ENCODE results near the gene BOC. TPM values are rescaled to one million over a fixed set of nuclear protein-coding genes. Genes with fewer than 3 reads are reported as not detected.

BOC gene
- total RNA-seq, 2 experiments from 2014 or later = 0.44 TPM; not detected in 1

GRCh38 chr3:113247675-113248458 is 36.5 kb downstream of the BOC start:
- DNase-seq = no peak
- H3K27me3 Mint-ChIP-seq = peaks cover 4% of the 10 kb centered on the region
- H3K4me3 Mint-ChIP-seq = no peak overlapping the region
- H3K4me1 Mint-ChIP-seq = peaks cover 5% of the 10 kb centered on the region
- no peaks in the 10 kb centered on the region for H3K9me3 Mint-ChIP-seq
- no peak overlapping the region for H3K27ac Mint-ChIP-seq
- no peaks in the 10 kb centered on the region for H3K36me3 Mint-ChIP-seq

DNA sequence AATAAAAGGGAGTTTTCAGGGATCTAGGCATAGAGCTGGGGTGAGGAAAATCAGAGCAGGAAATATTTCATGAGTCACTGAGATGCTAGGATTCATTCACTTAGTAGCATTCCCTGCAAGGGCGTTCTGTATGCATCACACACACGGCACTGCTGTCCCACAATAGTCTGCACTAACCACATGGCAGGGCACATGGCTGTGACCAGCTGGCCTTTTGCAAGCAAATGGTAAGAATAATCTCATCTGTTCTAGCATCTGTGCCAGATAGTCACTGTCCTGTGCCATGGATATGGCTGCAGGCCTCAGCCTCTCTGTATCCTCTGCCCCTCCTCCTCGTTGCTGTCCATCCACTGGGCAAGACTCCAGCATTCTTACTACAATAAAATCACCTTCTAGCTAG is 37.8 kb downstream of the BOC start:
- H3K36me3 Mint-ChIP-seq = no peaks in the 10 kb centered on the region
- no peaks in the 10 kb centered on the region for H3K9me3 Mint-ChIP-seq
- no peaks in the 10 kb centered on the region for H3K27me3 Mint-ChIP-seq
- H3K4me3 Mint-ChIP-seq = no peak overlapping the region
- H3K4me1 Mint-ChIP-seq = peaks cover 4% of the 10 kb centered on the region
- H3K27ac Mint-ChIP-seq = no peak overlapping the region
- no peak for DNase-seq

- peaks cover 4% of the 10 kb centered on the region for H3K4me1 Mint-ChIP-seq
- no peak overlapping the region for H3K4me3 Mint-ChIP-seq
- no peaks in the 10 kb centered on the region for H3K27me3 Mint-ChIP-seq
- H3K36me3 Mint-ChIP-seq = no peaks in the 10 kb centered on the region
- no peak for DNase-seq
- no peaks in the 10 kb centered on the region for H3K9me3 Mint-ChIP-seq
- H3K27ac Mint-ChIP-seq = no peak overlapping the region
Measured at GRCh38 chr3:113249601-113250000, 38.2 kb downstream of the BOC start.

GRCh38 chr3:113250566-113250965 is 39.2 kb downstream of the BOC start:
- no peaks in the 10 kb centered on the region for H3K27me3 Mint-ChIP-seq
- H3K27ac Mint-ChIP-seq = no peak overlapping the region

DNA sequence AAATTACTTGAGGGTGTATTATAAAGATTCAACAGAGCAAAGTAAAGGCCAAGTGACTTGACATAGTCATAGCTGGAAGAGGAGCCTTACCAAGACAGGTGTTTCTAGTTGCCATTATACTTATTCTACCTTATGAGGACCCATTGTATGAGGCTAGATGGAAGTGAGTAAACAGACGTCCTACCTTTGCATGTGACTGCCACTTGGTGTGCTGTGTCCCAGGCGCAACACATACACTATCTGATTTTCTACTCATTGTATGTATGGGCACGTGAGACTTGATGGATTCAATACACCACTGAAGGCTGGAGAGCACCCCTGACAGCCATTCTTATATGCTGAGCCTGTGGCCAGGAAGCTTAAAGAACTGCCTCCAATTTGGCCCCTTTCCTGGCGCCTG is 40.5 kb downstream of the BOC start:
- DNase-seq = no peak
- H3K36me3 Mint-ChIP-seq = no peaks in the 10 kb centered on the region

More at GRCh38 chr3:113250566-113250965, 39.2 kb downstream of the BOC start:
- no peaks in the 10 kb centered on the region for H3K9me3 Mint-ChIP-seq
- H3K36me3 Mint-ChIP-seq = no peaks in the 10 kb centered on the region
- no peak for DNase-seq
- no peak overlapping the region for H3K4me3 Mint-ChIP-seq
- H3K4me1 Mint-ChIP-seq = peaks cover 4% of the 10 kb centered on the region

GRCh38 chr3:113252553-113252952 is 41.2 kb downstream of the BOC start:
- no peak overlapping the region for H3K27ac Mint-ChIP-seq
- DNase-seq = no peak
- H3K4me3 Mint-ChIP-seq = no peak overlapping the region
- peaks cover 2% of the 10 kb centered on the region for H3K4me1 Mint-ChIP-seq
- H3K36me3 Mint-ChIP-seq = no peaks in the 10 kb centered on the region
- H3K27me3 Mint-ChIP-seq = no peaks in the 10 kb centered on the region
- H3K9me3 Mint-ChIP-seq = no peaks in the 10 kb centered on the region

More for the DNA sequence above, 40.5 kb downstream of the BOC start:
- Mint-ChIP-seq H3K9me3 (no peaks in the 10 kb centered on the region), H3K4me3 (no peak overlapping the region), H3K27ac (no peak overlapping the region), H3K4me1 (peaks cover 4% of the 10 kb centered on the region), H3K27me3 (no peaks in the 10 kb centered on the region)

DNA sequence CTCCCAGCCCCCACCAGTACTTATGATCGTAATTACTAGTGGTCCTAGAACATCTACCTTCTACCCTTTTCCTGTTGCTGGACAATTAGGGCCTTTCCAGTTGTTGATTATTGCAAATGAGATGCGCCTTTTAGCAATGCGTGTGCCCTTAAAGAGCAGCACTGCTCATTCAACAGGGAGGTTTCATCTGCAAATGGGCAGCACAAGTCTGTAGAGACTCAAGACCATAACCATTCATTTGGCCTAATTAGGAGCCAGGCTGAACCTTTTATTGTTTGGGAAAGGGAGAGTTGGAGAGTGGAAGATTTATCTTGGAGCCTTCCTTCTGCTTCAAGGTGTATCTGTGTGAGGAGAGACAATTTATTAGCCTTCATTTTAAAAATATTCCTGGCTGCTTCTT is 42.3 kb downstream of the BOC start:
- no peak overlapping the region for H3K4me3 Mint-ChIP-seq
- H3K36me3 Mint-ChIP-seq = no peaks in the 10 kb centered on the region
- no peaks in the 10 kb centered on the region for H3K4me1 Mint-ChIP-seq
- H3K27ac Mint-ChIP-seq = no peak overlapping the region
- no peaks in the 10 kb centered on the region for H3K9me3 Mint-ChIP-seq
- H3K27me3 Mint-ChIP-seq = no peaks in the 10 kb centered on the region
- no peak for DNase-seq

DNA sequence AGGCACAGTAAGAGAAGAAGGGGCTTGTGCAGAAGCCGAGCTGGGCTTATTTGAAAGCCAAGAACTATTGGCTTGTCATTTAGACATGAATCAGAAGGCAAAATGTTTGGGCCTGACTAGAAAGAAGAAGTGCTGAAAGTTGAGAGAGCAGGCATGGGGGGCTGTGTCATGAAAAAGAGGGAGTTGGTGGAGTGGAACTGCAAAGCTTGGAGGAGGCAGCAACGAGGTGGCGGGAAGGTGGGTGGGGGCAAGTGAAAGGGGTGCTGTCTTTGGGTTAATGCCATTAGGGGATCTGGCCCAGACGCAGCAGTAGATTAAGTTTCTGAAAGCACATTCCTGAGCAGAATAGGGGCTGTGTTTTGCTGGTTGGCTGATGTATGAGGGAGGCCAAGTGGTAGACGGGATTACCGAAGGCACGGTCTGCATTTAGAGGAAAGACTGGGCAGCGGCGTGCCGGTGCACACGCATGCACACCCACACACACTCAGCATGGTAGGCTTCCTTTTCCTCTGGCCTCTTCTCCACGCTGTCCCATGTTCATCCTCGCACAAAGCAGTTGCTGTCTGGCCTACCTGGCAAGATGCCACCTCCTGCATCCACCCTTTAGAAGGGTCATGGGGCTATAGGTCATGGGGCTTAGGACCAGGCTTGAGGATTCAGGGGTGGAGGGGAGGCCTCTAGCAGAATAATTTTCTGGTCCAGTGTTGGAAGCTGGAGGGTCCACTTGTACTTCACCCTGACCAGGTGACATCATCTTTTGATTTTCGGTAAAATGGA is 43.0 kb downstream of the BOC start:
- no peaks in the 10 kb centered on the region for H3K4me1 Mint-ChIP-seq
- no peaks in the 10 kb centered on the region for H3K36me3 Mint-ChIP-seq
- H3K9me3 Mint-ChIP-seq = no peaks in the 10 kb centered on the region
- H3K4me3 Mint-ChIP-seq = no peak overlapping the region
- H3K27ac Mint-ChIP-seq = no peak overlapping the region
- no peak for DNase-seq
- H3K27me3 Mint-ChIP-seq = no peaks in the 10 kb centered on the region

- no peaks in the 10 kb centered on the region for H3K4me1 Mint-ChIP-seq
- H3K36me3 Mint-ChIP-seq = no peaks in the 10 kb centered on the region
- H3K9me3 Mint-ChIP-seq = no peaks in the 10 kb centered on the region
- no peaks in the 10 kb centered on the region for H3K27me3 Mint-ChIP-seq
- no peak for DNase-seq
- H3K4me3 Mint-ChIP-seq = no peak overlapping the region
- H3K27ac Mint-ChIP-seq = no peak overlapping the region
Measured at GRCh38 chr3:113255100-113255853, 43.9 kb downstream of the BOC start.

GRCh38 chr3:113255854-113256615 is 44.7 kb downstream of the BOC start:
- Mint-ChIP-seq H3K27ac (no peak overlapping the region), H3K27me3 (no peaks in the 10 kb centered on the region), H3K9me3 (no peaks in the 10 kb centered on the region), H3K36me3 (no peaks in the 10 kb centered on the region), H3K4me3 (no peak overlapping the region), H3K4me1 (no peaks in the 10 kb centered on the region)
- no peak for DNase-seq

DNA sequence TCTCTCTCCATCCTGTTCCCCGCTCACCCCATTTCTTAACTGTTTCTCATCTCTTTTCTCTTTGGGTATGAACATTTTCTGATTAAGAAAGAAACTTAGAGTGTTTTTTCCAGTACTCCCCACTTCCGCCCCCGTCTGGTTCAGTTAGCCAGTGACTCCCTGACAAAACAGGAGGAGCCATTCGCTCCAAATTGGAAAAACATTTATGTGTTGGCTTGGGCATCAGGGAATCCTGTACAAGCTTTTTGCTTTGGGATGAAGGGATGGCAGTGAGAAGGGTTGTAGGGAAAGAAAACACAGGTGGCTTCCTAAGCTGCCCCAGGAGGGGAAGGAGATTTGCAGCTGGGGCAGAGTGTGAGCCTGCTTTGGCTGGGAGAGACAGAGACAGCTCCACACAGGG is 47.0 kb downstream of the BOC start:
- Mint-ChIP-seq H3K27ac (no peak overlapping the region), H3K9me3 (no peaks in the 10 kb centered on the region), H3K4me1 (no peaks in the 10 kb centered on the region), H3K27me3 (peaks cover 6% of the 10 kb centered on the region), H3K4me3 (no peak overlapping the region), H3K36me3 (no peaks in the 10 kb centered on the region)
- DNase-seq = no peak

- no peak for DNase-seq
- no peak overlapping the region for H3K4me3 Mint-ChIP-seq
- H3K36me3 Mint-ChIP-seq = no peaks in the 10 kb centered on the region
- no peaks in the 10 kb centered on the region for H3K4me1 Mint-ChIP-seq
- H3K27ac Mint-ChIP-seq = no peak overlapping the region
- H3K9me3 Mint-ChIP-seq = no peaks in the 10 kb centered on the region
- peaks cover 8% of the 10 kb centered on the region for H3K27me3 Mint-ChIP-seq
Measured at GRCh38 chr3:113259196-113259595, 47.8 kb downstream of the BOC start.

GRCh38 chr3:113261063-113261625 is 49.8 kb downstream of the BOC start:
- Mint-ChIP-seq H3K27me3 (peaks cover 8% of the 10 kb centered on the region), H3K36me3 (no peaks in the 10 kb centered on the region), H3K4me3 (no peak overlapping the region), H3K4me1 (no peaks in the 10 kb centered on the region), H3K9me3 (no peaks in the 10 kb centered on the region), H3K27ac (no peak overlapping the region)
- no peak for DNase-seq

DNA sequence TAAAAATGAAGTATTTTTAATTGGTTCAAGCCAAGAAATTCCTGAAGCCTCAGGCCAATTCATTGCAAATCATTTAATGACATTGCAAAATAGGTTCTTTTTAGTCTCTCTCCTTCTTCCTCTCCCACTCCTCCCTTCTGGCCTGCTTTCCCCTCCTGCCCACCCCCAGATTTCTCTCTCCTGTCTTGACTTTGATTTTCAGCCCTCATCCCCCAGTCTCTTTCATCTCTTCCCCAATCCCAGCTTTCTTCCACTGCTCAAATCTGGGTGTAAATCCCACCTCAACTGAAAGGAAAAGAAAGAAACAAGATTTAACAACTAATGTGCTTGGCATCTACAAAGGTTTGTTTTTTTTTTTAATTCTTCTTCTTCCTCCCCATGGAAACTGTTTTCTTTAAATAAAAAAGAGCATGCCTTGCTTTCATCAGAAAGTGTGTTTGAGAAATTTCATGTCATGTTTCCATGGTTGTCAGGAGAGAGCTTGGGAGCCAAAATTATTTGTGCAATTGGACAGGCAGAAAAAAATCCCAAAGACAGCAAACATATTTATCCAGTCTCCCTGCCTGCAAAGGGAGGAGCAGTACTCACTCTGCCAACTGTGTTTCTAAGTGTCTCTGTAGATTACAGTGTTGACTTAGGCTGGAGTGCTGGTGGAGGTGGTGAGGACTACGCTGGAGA is 50.4 kb downstream of the BOC start:
- no peak for DNase-seq

More for the DNA sequence above, 50.4 kb downstream of the BOC start:
- H3K4me3 Mint-ChIP-seq = no peak overlapping the region
- no peaks in the 10 kb centered on the region for H3K36me3 Mint-ChIP-seq
- H3K4me1 Mint-ChIP-seq = no peaks in the 10 kb centered on the region
- peaks cover 8% of the 10 kb centered on the region for H3K27me3 Mint-ChIP-seq
- H3K9me3 Mint-ChIP-seq = no peaks in the 10 kb centered on the region
- H3K27ac Mint-ChIP-seq = no peak overlapping the region
